Coronary artery (tissue), 2 donors: ENCODE measurements around the gene GPR62.

ENCODE experiments used
- DNase-seq: peaks from one replicate; pipeline ENCODE4 v3.0.0-alpha.2; 2017; ENCODE audit warnings: low spot score
- H3K27ac ChIP-seq, 2 donors: fragments of 200-600 bp; sonication (generic); one replicate each; pipeline ENCODE4 v1.5.1; 2016 to 2019
- H3K4me3 ChIP-seq: fragments of 200-600 bp; sonication (generic); 2 replicates; pipeline ENCODE4 v1.5.1; 2016; ENCODE audit warnings: mild to moderate bottlenecking, moderate library complexity
- TF ChIP-seq, protein P1 (sequence below): fragments of 200-600 bp; sonication (generic); IDR thresholded peaks from one replicate; pipeline ENCODE4 v1.5.1; 2019; ENCODE audit warnings: antibody characterized with exemption

Gene GPR62

DNA sequence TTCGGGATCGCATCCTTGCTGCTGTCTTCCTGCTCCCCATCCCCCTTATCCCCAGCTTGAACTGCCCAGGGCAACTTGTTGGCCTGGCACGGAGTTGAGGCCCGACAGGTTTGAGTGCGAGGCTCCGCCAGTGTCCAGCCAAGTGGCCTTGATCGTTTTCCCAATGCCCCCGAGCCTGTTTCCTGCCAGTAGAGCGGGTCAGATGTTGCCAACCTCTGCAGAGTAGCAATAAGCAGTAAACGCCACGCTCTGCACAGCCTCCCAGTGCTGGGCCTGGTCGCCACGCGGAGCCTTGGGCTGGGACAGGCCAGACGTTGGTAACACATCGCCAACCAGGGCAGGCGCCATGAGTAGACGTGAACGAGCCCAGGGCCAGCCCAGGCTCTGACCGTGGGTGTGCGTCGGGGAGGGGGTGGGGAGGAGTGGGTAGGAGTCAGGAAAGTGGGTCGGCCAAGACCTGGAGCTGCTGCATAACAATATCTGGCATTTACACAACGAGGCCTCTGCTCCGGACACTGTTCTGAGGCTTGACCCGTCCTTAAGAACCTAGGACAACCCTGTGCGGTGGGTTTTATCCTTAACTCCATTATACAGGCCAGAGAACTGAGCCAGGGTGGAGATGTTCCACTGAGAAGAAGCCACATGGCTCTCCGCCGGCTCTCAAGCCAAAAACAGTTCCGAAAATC lies 19.2 kb downstream of the GPR62 start:
- DNase-seq = peak; percentile 80
- TF ChIP-seq, protein P1, sequence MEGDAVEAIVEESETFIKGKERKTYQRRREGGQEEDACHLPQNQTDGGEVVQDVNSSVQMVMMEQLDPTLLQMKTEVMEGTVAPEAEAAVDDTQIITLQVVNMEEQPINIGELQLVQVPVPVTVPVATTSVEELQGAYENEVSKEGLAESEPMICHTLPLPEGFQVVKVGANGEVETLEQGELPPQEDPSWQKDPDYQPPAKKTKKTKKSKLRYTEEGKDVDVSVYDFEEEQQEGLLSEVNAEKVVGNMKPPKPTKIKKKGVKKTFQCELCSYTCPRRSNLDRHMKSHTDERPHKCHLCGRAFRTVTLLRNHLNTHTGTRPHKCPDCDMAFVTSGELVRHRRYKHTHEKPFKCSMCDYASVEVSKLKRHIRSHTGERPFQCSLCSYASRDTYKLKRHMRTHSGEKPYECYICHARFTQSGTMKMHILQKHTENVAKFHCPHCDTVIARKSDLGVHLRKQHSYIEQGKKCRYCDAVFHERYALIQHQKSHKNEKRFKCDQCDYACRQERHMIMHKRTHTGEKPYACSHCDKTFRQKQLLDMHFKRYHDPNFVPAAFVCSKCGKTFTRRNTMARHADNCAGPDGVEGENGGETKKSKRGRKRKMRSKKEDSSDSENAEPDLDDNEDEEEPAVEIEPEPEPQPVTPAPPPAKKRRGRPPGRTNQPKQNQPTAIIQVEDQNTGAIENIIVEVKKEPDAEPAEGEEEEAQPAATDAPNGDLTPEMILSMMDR = peak; percentile 34
- peak overlapping the region; percentile 86 to 93 for H3K27ac ChIP-seq
- peak overlapping the region; percentile 93 for H3K4me3 ChIP-seq

DNA sequence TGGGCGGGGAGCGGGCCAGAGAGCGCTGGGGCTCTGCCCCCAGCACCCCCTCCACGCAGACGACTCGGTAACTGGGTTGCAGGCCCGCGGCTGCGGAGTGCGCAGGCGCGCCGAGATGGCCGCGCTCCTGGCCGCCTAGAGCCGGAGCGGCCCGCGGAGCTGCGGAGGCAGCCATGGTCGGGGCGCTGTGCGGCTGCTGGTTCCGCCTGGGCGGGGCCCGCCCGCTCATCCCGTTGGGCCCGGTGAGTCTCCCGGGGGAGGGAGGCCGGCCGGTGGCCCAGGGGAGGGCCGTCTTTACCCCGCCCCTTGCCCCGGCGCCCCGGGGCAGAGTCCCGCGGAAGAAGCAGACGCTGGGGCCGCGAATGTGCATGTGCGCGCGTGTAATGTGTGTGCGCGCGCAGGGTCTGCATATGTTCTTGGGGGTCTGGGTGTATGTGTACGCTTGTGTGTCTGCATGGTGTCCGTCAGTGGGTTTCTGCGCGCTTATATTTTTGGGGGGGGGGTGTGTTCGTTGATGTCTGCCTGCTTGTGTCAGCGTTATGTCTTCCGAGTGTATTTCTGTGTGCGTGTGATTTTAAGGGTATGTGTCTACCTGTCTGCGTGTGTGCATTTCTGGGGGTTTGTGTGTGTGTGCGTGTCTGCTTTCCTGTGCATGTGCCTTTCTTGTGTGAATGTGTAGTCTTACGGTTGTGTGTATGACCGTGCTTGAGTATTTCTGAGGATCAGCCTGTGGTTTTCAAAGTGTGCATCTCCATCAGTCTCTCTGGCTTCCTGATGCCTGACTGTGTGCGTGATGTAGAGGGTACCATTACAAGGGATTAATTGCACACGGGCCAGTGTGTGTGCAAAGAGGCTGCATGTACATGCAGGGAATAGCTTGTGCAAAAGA lies 20.0 kb downstream of the GPR62 start, which contains the start of gene ABHD14A:
Gene ABHD14A, plus strand, starts transcription at position 102 of the 889 bp plus-strand sequence. Its CDS starts 72 bp downstream, at position 174.
- Histone ChIP-seq H3K4me3 (peak within 1 kb of the TSS; percentile 93), H3K27ac (peak within 1 kb of the TSS; percentile 86 to 93)
- TF ChIP-seq, protein P1 = no peak
- peak; percentile 80 for DNase-seq

GRCh38 chr3:51975852-51976549 lies 20.8 kb downstream of the GPR62 start:
- TF ChIP-seq, protein P1 = no peak
- H3K27ac ChIP-seq = peak overlapping the region in 1 of 2 donors; percentile 93
- H3K4me3 ChIP-seq = peak overlapping the region; percentile 93
- peak; percentile 84 for DNase-seq

GRCh38 chr3:51977446-51978142 lies 22.4 kb downstream of the GPR62 start:
- TF ChIP-seq, protein P1 = no peak
- no peak for DNase-seq
- Histone ChIP-seq H3K4me3 (no peak overlapping the region), H3K27ac (no peak overlapping the region)

DNA sequence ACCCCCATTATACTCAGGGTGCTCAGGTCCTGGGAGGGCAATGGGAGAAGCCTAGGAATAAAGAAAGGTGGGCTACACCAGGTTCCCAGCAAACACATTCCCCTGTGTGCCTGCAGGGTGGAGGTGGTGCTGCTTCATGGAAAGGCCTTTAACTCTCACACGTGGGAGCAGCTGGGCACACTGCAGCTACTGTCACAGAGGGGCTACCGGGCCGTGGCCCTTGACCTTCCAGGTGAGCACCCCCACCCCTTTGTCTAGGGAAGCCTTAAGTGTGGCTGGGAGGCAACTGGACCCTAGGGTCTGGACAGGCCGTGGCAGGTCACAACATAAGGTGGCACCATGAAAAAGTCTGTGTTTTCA lies 22.9 kb downstream of the GPR62 start:
- no peak overlapping the region for H3K27ac ChIP-seq
- TF ChIP-seq, protein P1 = no peak
- no peak overlapping the region for H3K4me3 ChIP-seq
- DNase-seq = no peak

GRCh38 chr3:51980253-51980652 lies 25.1 kb downstream of the GPR62 start:
- no peak overlapping the region for H3K27ac ChIP-seq

More at GRCh38 chr3:51980253-51980652, 25.1 kb downstream of the GPR62 start:
- no peak for DNase-seq
- TF ChIP-seq, protein P1 = no peak
- H3K4me3 ChIP-seq = no peak overlapping the region
